Fibroblast of pulmonary artery (primary cell): ENCODE results near the gene SUSD5.
"Not testable (repeated sequence)": the region's sequence is repeated elsewhere in the genome, so short reads cannot be mapped to it uniquely, and the experiment has no call there.

ENCODE experiments used
- DNase-seq: peaks from one replicate; pipeline ENCODE4 v3.0.0-alpha.2; 2010; ENCODE audit warnings: low read depth
- H3K4me3 ChIP-seq: replicated peaks from 2 replicates; pipeline ENCODE4 v1.5.1; 2011; ENCODE audit warnings: low read depth, mild to moderate bottlenecking, control low read depth, low read length, moderate library complexity
- TF ChIP-seq, protein P1 (sequence below): IDR thresholded peaks from 2 replicates; pipeline ENCODE4 v1.5.1; 2011; ENCODE audit warnings: mild to moderate bottlenecking, control low read depth, low read length, inconsistent platforms; ENCODE audit errors: missing control alignments

The SUSD5 gene

DNA sequence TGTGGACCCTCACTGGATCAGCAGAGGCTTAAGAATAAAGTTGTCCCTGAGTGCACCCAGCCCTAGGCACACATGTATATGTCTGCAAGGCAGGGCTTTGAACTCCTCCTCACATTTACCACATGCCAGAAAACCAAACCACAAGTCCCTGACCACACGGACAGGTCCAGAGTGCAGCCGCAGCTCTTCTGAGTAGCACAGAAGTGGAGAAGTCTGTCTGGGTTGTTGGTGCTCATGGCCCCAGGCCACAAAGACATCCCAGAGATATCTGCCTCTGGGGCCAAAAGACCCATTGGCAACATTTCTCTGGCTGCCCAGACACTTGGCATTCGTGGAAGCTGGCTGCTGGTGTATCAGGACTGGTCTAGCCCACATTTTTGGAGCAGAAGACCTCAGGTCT, 17.4 kb downstream of the SUSD5 start:
- no peak for DNase-seq

DNA sequence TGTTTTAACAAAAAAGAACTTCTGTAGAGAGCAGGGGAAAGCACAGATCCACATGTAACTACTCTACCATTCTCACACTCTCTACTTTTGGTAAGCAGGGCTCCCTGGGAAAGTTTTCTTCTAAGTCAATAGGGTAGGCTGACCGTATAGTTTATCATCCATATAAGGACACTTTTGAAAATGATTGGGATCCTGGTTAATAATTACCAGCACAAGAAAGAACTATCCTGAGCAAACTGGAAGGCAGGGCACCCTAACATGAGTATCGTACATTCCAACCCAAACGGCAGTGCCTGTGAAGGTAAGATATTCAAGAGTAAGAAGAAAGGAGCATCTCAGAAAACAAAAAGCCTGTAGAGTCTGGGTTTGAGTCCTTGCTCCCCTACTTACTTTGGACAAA, 22.1 kb downstream of the SUSD5 start:
- H3K4me3 ChIP-seq: no peak overlapping the region
- DNase-seq: no peak
- TF ChIP-seq, protein P1, sequence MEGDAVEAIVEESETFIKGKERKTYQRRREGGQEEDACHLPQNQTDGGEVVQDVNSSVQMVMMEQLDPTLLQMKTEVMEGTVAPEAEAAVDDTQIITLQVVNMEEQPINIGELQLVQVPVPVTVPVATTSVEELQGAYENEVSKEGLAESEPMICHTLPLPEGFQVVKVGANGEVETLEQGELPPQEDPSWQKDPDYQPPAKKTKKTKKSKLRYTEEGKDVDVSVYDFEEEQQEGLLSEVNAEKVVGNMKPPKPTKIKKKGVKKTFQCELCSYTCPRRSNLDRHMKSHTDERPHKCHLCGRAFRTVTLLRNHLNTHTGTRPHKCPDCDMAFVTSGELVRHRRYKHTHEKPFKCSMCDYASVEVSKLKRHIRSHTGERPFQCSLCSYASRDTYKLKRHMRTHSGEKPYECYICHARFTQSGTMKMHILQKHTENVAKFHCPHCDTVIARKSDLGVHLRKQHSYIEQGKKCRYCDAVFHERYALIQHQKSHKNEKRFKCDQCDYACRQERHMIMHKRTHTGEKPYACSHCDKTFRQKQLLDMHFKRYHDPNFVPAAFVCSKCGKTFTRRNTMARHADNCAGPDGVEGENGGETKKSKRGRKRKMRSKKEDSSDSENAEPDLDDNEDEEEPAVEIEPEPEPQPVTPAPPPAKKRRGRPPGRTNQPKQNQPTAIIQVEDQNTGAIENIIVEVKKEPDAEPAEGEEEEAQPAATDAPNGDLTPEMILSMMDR: no peak

More for the DNA sequence above, 17.4 kb downstream of the SUSD5 start:
- no peak overlapping the region for H3K4me3 ChIP-seq
- TF ChIP-seq, protein P1: no peak

DNA sequence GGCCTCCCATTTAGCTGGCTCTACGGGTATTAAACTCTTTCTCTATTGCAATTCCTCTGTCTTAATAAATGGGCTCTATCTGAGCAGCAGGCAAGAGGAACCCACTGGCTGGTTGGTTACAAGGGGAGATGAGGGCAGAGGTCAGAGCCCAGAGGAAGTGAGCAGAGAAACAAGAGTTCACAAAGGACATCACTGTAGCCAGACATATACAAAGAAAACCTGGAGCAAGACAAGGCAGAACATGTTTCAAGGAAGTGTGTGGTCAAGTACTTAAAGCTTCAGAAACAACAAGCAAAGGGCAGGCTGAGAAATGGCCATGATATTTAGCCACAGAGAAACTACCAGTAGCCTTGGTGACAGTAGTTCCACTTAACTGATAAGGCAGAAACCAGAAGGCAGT, 24.3 kb downstream of the SUSD5 start:
- TF ChIP-seq, protein P1: no peak
- H3K4me3 ChIP-seq: no peak overlapping the region
- DNase-seq: no peak

DNA sequence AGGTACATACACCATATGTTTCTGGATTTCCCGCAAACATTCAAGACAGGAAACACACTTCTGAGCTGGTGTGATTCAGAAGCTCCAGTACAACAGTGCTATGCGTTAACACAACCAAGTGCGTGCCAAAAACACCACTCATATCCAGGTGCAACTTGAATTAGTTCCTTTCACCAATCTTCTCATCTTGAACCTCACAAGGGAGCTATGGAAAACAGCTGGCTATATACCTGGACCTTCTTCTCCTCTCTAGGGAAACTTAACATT, 31.3 kb downstream of the SUSD5 start:
- H3K4me3 ChIP-seq: no peak overlapping the region
- TF ChIP-seq, protein P1: no peak
- peak; percentile 9 for DNase-seq

DNA sequence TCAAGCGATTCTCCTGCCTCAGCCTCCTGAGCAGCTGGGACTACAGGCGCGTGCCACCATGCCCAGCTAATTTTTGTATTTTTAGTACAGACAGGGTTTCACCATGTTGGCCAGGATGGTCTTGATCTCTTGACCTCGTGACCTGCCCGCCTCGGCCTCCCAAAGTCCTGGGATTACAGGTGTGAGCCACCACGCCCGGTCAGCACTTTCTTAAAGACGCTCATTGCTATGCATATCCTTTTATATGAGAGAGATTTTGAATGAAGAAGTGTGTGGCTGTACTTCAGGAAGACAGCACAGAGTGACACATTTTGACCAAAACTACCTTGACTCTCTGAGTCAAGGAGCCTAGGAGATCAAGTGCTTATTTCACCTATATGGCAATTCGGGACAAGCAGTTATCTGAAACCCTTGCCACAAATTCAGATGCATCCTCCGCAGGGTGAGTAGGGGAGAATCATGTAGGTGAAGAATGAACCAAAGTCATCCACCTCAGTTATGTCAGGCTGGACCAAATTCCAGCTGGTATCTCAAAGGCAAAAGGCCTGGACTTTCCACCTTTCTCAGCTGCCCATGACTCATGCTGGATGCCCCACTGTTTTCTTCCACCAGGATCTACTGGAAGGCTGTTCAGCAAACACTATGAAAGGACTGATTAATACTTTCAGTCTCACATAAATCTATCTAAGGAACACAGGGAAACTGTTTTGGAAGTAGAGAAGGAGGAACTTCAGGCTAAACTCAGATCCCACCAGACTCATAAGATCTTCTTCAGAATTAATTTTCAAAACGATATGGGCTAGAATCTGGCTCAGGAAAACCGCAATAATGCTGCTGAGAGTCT, 31.9 kb downstream of the SUSD5 start:
- H3K4me3 ChIP-seq: no peak overlapping the region
- peak; percentile 17 for DNase-seq
- TF ChIP-seq, protein P1: no peak

DNA sequence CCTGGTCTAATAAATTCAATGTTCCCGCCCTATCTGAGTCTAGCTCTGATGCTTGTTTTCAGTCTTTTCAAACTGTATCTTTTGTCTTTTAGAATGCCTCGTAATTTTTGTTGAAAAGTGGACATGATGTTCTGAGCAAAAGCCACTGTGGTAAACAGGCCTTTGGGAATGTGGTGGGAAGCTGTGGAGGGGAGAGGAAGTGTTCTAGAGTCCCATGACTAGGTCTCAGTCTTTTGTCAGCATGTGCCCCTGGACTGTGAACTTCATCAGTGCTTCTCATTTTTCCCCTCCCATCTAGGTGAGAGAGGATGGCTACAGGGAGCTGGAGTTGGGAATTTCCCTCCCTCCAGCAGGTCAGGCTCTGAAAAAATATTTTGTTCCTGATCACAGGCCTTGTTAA, 33.7 kb downstream of the SUSD5 start:
- no peak for DNase-seq
- no peak overlapping the region for H3K4me3 ChIP-seq
- TF ChIP-seq, protein P1: no peak

DNA sequence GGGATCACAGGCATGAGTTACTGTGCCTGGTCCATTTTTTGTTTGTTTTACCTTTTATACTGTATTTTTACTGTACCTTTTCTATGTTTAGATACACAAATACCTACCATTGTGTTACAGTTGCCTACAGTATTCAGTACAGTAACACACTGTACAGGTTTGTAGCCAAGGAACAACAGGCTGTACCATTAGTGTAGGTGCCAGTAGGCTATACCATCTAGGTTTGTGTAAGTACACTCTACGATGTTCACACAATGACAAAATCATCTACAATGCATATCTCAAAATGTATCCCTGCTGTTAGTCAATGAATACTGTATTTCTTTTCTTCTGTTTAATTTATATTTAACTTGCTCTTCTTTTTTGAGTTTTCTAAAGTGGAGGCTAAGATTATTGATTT, 37.0 kb downstream of the SUSD5 start:
- not testable (repeated sequence) for H3K4me3 ChIP-seq, DNase-seq
